ENCODE results near the gene TRIM58.

Gene TRIM58

GRCh38 chr1:247857069-247857984, at the start of gene TRIM58:
TSS of gene TRIM58 (plus strand) at chr1:247857187. CDS start at chr1:247857247, 60 bp downstream.
- peak; percentile 65 for DNase-seq

GRCh38 chr1:247812637-247813036, 44.4 kb upstream of the TRIM58 start:
- DNase-seq: no peak

DNA sequence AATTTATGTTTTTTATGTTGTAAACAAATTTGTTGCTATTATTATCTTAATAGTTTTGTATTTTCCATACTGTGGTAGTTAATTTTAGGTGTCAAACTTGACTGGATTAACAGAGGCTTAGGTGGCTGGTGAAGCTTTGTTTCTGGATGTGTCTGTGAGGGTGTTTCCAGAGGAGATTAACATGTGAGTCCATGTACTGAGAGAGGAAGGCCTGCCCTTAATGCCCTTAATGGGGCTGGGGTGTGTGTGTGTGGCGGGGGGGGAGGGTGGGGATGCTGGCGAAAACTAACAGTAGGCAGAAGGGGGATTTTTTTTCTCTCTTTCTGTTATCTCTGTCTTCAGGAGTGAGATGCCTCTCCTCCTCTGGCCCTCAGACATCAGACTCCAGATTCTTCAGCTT, 34.9 kb upstream of the TRIM58 start:
- DNase-seq: no peak

GRCh38 chr1:247824023-247824422, 33.0 kb upstream of the TRIM58 start, which contains the start of gene OR14A16:
TSS of gene OR14A16 (minus strand) at chr1:247824119. CDS start at chr1:247815729, 8,390 bp downstream.
- no peak for DNase-seq

- DNase-seq: no peak
Measured at GRCh38 chr1:247825362-247825761, 31.6 kb upstream of the TRIM58 start.

GRCh38 chr1:247829656-247830055, 27.3 kb upstream of the TRIM58 start:
- no peak for DNase-seq

- DNase-seq: no peak
Measured at GRCh38 chr1:247833601-247834000, 23.4 kb upstream of the TRIM58 start.

- no peak for DNase-seq
Measured at GRCh38 chr1:247840818-247841217, 16.2 kb upstream of the TRIM58 start.

DNA sequence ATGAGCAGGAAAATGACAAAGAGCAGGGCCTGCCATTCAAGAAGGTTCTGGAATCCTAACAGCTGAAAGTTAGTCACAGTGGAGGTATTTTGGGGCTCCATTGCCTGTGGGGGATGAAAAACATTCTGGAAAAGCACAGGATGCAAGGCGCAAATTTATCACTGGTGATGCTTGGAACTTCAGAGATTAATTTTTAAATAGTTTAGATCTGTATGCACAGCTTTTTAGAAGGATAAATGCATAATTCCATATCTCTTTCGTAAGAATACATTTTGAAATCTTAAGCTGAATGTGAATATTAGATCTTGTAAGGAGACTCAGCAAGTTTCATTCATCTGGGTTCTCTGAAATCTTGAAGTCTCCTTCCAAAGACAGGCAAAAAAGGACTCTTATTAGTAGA, 15.2 kb upstream of the TRIM58 start, which contains the start of gene OR11L1:
TSS of gene OR11L1 (minus strand) at position 101 of the 400 bp plus-strand sequence. CDS start at position 101, 0 bp downstream.
- DNase-seq: no peak

GRCh38 chr1:247843411-247843810, 13.6 kb upstream of the TRIM58 start:
- DNase-seq: no peak

- DNase-seq: no peak
Measured at GRCh38 chr1:247845011-247845692, 11.8 kb upstream of the TRIM58 start.

- no peak for DNase-seq
Measured at GRCh38 chr1:247845693-247846017, 11.3 kb upstream of the TRIM58 start.

DNA sequence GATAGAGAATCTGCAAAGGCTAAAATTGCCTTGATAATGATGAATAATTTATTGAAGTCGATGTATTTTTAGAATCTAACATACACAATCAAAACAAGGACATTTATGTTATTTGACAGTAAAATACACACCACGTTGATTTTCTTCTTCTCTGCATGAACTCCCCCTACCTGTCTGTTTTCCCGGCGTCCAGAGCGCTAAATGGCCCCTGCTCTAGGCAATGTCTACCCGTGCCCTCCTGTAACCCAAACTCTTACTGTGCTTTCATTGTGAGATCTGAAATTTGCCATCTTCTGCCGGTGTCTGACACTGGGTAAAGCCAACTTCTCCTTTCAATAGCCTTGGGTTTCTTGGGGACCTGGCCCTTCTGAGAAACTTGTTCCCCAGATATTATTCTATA, 8.6 kb upstream of the TRIM58 start:
- DNase-seq: no peak

- no peak for DNase-seq
Measured at GRCh38 chr1:247849616-247850015, 7.4 kb upstream of the TRIM58 start.

GRCh38 chr1:247854899-247855545, 2.0 kb upstream of the TRIM58 start:
- DNase-seq: no peak

- DNase-seq: no peak
Measured at GRCh38 chr1:247855911-247856310, 1.1 kb upstream of the TRIM58 start.

DNA sequence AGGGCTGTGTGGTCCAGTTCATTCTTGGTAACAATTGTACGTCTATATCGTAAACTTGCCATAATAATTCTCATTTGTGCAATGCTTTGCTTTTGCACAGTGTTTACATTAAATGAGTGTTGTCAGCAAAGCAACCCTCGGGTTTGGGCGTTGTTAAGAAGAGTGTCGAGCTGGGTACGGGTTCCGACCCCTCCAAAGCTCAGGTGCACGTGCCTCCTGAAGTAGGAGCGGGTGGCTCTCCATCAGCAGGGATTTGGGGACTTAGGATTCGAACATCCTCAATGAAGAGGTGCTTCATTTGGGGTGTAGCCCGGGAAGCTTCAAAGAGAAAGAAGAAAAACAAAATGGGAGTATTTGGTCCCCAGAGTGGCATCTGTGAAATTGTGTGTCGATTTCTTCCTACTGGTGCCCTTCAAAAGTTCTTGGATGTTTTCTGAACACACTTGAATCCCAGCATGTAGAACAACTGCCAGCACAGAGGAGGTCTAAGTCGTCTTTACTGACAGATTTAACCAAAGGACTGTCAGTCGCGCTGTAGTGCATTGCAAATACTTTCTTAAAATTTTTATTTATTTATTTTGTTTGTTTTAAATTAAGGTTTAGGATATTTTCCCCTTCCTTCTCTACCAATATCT, 1.1 kb downstream of the TRIM58 start:
- no peak for DNase-seq

DNA sequence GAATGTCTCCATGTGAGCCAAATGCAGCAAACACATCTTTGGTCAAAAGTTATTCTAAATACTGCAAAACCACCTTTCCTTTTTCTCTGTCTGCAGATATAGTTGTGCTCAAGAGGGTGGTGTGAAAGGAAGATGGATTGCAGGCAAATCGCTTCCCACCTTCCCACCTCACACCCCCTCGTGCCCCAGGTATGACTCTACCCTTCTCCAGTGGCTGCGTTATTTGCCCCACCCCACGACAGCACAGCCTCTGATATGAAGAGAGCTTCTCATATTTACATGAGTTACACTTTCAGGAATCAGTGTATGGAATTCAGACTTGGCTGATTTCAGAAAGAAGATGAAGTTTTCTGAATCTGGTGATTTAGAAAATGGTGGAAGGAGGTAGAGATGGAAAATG, 5.8 kb downstream of the TRIM58 start:
- DNase-seq: no peak

DNA sequence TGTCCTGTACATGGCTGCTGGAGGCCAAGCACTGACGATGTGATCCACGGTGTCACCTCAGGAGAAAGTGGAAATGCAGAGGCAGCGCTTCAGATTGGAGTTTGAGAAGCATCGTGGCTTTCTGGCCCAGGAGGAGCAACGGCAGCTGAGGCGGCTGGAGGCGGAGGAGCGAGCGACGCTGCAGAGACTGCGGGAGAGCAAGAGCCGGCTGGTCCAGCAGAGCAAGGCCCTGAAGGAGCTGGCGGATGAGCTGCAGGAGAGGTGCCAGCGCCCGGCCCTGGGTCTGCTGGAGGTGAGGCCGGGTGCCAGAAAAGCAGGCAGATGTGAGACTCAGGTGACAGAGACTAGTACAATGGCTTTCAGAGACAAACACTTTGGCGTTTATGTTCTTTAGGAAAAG, 7.7 kb downstream of the TRIM58 start:
- no peak for DNase-seq

- DNase-seq: no peak
Measured at GRCh38 chr1:247865416-247865815, 8.4 kb downstream of the TRIM58 start.

- DNase-seq: no peak
Measured at GRCh38 chr1:247883346-247883745, 26.4 kb downstream of the TRIM58 start.

GRCh38 chr1:247884797-247885413, 27.9 kb downstream of the TRIM58 start:
- no peak for DNase-seq
